Measurements from ENCODE around the gene TMEM43.

DNA sequence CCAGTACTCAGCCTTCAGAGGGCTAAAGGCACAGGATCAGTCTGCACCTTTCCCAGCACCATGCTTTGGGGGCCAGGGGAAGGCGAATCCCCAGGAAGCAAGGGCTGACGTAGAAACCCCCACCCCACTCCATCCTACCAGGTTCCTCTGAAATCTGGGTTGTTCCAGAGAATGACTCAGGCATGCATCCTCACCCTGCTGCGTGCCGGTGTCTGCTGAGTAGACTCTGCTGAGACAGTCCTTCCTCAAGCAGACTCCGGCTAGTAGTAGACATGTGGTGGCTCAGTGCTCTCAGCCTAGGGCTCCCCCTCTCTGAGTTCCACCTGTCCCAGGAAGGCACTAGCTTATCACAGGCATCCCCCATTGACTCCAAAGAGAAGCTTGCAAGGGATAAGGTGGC lies 9.0 kb downstream of the TMEM43 start:
- TF ChIP-seq, protein P1, sequence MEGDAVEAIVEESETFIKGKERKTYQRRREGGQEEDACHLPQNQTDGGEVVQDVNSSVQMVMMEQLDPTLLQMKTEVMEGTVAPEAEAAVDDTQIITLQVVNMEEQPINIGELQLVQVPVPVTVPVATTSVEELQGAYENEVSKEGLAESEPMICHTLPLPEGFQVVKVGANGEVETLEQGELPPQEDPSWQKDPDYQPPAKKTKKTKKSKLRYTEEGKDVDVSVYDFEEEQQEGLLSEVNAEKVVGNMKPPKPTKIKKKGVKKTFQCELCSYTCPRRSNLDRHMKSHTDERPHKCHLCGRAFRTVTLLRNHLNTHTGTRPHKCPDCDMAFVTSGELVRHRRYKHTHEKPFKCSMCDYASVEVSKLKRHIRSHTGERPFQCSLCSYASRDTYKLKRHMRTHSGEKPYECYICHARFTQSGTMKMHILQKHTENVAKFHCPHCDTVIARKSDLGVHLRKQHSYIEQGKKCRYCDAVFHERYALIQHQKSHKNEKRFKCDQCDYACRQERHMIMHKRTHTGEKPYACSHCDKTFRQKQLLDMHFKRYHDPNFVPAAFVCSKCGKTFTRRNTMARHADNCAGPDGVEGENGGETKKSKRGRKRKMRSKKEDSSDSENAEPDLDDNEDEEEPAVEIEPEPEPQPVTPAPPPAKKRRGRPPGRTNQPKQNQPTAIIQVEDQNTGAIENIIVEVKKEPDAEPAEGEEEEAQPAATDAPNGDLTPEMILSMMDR (IDR thresholded peaks at IDR 0.05; ENCODE audit: borderline replicate concordance, extremely low read depth, low read length, poor library complexity, severe bottlenecking): no peak
- no peak for TF ChIP-seq EZH2 (IDR thresholded peaks at IDR 0.05; ENCODE audit: borderline replicate concordance, low read depth, low read length, severe bottlenecking)
